Mesothelial cell of epicardium (in vitro differentiated cells): ENCODE results near the gene FGFRL1. TPM values are rescaled to one million over a fixed set of nuclear protein-coding genes. Genes with fewer than 3 reads are reported as not detected.

Experiments used
- DNase-seq, 2 experiments: peaks; one replicate each; pipeline ENCODE4 v3.0.0; 2021; ENCODE audit warnings: low spot score in 2 of 2; ENCODE audit not compliant: unreplicated experiment in 2 of 2
- H3K27ac Mint-ChIP-seq: 2 replicates; pipeline ENCODE4 v1.8.0; 2021; ENCODE audit warnings: mixed read lengths
- H3K27me3 Mint-ChIP-seq: 2 replicates; pipeline ENCODE4 v1.8.0; 2021; ENCODE audit warnings: low read depth, mixed read lengths
- H3K36me3 Mint-ChIP-seq: 2 replicates; pipeline ENCODE4 v1.8.0; 2021; ENCODE audit warnings: mixed read lengths
- H3K4me1 Mint-ChIP-seq: 2 replicates; pipeline ENCODE4 v1.8.0; 2021; ENCODE audit warnings: mixed read lengths
- H3K4me3 Mint-ChIP-seq: 2 replicates; pipeline ENCODE4 v1.8.0; 2021; ENCODE audit warnings: mild to moderate bottlenecking, moderate library complexity, mixed read lengths
- H3K9me3 Mint-ChIP-seq: 2 replicates; pipeline ENCODE4 v1.8.0; 2021; ENCODE audit warnings: mixed read lengths
- CTCF ChIP-seq: fragments of 200-600 bp; sonication (generic); IDR thresholded peaks from one replicate; pipeline ENCODE4 v1.5.0; 2021; ENCODE audit warnings: antibody characterized with exemption; ENCODE audit not compliant: unreplicated experiment
- total RNA-seq: library from RNA; stranded (reverse); gene quantifications from 3 replicates; pipeline ENCODE4 v1.2.1, GENCODE V29; 2021

Gene FGFRL1
- total RNA-seq, 1 donor from 2014 or later, result 37.4 TPM

GRCh38 chr4:1035510-1035909, 24.1 kb downstream of the FGFRL1 start:
- no peak for TF ChIP-seq CTCF
- Mint-ChIP-seq H3K27me3 (no peaks in the 10 kb centered on the region), H3K4me3 (no peak overlapping the region), H3K4me1 (peaks cover 11% of the 10 kb centered on the region), H3K27ac (no peak overlapping the region), H3K36me3 (no peaks in the 10 kb centered on the region), H3K9me3 (no peaks in the 10 kb centered on the region)
- no peak for DNase-seq

GRCh38 chr4:1036095-1036494, 24.7 kb downstream of the FGFRL1 start:
- no peak overlapping the region for H3K4me3 Mint-ChIP-seq
- TF ChIP-seq CTCF, result no peak
- H3K27me3 Mint-ChIP-seq, result no peaks in the 10 kb centered on the region
- H3K36me3 Mint-ChIP-seq, result no peaks in the 10 kb centered on the region
- H3K27ac Mint-ChIP-seq, result no peak overlapping the region
- H3K9me3 Mint-ChIP-seq, result no peaks in the 10 kb centered on the region
- H3K4me1 Mint-ChIP-seq, result peaks cover 12% of the 10 kb centered on the region
- DNase-seq, result no peak

- Mint-ChIP-seq H3K36me3 (no peaks in the 10 kb centered on the region), H3K9me3 (no peaks in the 10 kb centered on the region), H3K4me3 (no peak overlapping the region), H3K27ac (no peak overlapping the region), H3K27me3 (no peaks in the 10 kb centered on the region), H3K4me1 (peaks cover 17% of the 10 kb centered on the region)
- TF ChIP-seq CTCF, result no peak
- DNase-seq, result no peak
These were observed 25.8 kb downstream of the FGFRL1 start for GRCh38 chr4:1036976-1037810.

DNA sequence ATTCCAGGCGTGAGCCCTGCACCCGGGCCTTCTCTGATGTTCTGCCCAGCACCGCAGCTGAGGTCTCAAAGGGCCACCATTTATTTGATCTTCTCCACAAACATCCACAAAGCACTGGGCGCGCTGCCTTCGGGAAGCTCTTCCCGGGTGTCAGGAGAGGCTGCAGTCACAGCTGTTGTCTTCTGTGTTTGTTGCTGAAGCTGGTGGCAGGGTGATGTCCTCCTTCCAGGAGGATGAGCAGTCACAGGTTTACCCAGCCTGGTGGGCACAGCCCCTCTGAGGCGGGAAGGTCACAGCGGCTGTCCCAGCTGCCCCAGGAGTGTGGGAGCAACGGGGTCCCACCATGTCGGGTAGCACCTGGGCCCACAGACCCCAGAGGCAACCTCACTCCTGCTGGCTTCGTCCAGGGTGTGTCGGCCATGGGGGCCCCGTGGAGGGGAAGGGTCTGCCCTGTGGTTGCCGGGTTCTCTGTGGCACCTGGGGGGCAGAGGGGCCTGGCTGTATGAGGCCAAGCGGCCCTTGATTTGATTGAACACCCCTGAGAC, 27.6 kb downstream of the FGFRL1 start:
- no peak for TF ChIP-seq CTCF
- no peak overlapping the region for H3K27ac Mint-ChIP-seq

GRCh38 chr4:1039493-1040343, 28.3 kb downstream of the FGFRL1 start:
- Mint-ChIP-seq H3K27me3 (peaks cover 7% of the 10 kb centered on the region), H3K4me1 (peaks cover 24% of the 10 kb centered on the region), H3K9me3 (no peaks in the 10 kb centered on the region), H3K4me3 (no peak overlapping the region), H3K27ac (no peak overlapping the region), H3K36me3 (no peaks in the 10 kb centered on the region)
- TF ChIP-seq CTCF, result no peak
- DNase-seq, result no peak

More for the DNA sequence above, 27.6 kb downstream of the FGFRL1 start:
- DNase-seq, result no peak
- peaks cover 23% of the 10 kb centered on the region for H3K4me1 Mint-ChIP-seq
- H3K36me3 Mint-ChIP-seq, result no peaks in the 10 kb centered on the region
- H3K9me3 Mint-ChIP-seq, result no peaks in the 10 kb centered on the region
- peaks cover 5% of the 10 kb centered on the region for H3K27me3 Mint-ChIP-seq
- no peak overlapping the region for H3K4me3 Mint-ChIP-seq
